NB4 (cell line): ENCODE results near the gene NPL.

Source experiments
- DNase-seq: peaks from one replicate; pipeline ENCODE4 v3.0.0; 2010; ENCODE audit warnings: low read depth
- H3K4me3 ChIP-seq: one replicate; pipeline ENCODE4 v1.5.1; 2011; ENCODE audit warnings: mild to moderate bottlenecking, low read depth, low read length, moderate library complexity
- MAX ChIP-seq: IDR thresholded peaks from 2 replicates; pipeline ENCODE4 v1.6.1; 2011; ENCODE audit warnings: low read depth, low read length
- MYC ChIP-seq: IDR thresholded peaks from 2 replicates; pipeline ENCODE4 v1.6.1; 2011; ENCODE audit warnings: low read depth, low read length
- POLR2A ChIP-seq: IDR thresholded peaks from 2 replicates; pipeline ENCODE4 v1.6.1; 2011; ENCODE audit warnings: mild to moderate bottlenecking; ENCODE audit not compliant: insufficient read length; ENCODE audit errors: extremely low read depth
- TF ChIP-seq, protein P1 (sequence below): IDR thresholded peaks from one replicate; pipeline ENCODE4 v1.5.1; 2012; ENCODE audit warnings: low read depth, low read length

NPL gene

DNA sequence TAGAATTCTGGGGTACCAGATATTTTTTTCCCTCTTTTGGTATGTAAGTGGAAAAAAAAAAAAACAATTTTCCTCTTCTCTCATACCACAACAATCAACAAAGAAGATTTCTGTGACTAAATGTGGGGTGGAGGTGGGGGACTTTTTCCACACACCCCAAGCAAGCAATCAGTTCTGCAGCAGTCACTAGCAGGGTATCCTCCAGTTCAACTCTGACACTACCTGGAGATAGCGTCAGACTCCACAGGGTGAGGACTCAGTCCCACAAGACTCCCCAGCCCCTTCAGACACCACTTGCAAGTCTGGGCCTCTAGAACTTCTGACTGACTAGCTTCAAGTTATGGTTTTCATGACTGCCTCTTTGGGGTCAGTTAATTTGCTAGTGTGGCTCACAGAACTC lies 55.8 kb downstream of the NPL start:
- DNase-seq, result no peak
- TF ChIP-seq POLR2A, result no peak
- peak overlapping the region; percentile 3 for H3K4me3 ChIP-seq

DNA sequence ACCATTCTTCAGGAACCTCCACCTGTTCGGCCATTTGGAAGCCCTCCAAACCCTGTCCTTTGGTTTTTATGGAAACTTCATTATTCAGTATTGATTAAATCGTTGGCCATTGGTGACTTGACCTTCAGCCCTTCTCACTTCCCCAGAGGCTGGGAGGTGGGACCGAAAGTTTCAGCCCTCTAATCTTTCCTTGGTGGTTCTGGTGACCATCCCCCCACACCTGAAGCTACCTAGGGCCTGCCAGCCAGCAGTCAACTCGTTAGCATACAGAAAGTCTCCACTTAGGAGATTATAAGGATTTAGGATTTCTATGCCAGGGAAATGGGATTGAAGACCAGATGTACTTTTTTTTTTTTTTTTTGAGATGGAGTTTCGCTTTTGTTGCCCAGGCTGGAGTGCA lies 56.3 kb downstream of the NPL start:
- no peak for DNase-seq

GRCh38 chr1:182847105-182847504 lies 57.5 kb downstream of the NPL start:
- no peak overlapping the region for H3K4me3 ChIP-seq
- no peak for DNase-seq
- TF ChIP-seq POLR2A (no peak), MAX (no peak), MYC (no peak)
- TF ChIP-seq, protein P1, sequence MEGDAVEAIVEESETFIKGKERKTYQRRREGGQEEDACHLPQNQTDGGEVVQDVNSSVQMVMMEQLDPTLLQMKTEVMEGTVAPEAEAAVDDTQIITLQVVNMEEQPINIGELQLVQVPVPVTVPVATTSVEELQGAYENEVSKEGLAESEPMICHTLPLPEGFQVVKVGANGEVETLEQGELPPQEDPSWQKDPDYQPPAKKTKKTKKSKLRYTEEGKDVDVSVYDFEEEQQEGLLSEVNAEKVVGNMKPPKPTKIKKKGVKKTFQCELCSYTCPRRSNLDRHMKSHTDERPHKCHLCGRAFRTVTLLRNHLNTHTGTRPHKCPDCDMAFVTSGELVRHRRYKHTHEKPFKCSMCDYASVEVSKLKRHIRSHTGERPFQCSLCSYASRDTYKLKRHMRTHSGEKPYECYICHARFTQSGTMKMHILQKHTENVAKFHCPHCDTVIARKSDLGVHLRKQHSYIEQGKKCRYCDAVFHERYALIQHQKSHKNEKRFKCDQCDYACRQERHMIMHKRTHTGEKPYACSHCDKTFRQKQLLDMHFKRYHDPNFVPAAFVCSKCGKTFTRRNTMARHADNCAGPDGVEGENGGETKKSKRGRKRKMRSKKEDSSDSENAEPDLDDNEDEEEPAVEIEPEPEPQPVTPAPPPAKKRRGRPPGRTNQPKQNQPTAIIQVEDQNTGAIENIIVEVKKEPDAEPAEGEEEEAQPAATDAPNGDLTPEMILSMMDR, result no peak

More for the DNA sequence above, 56.3 kb downstream of the NPL start:
- H3K4me3 ChIP-seq, result no peak overlapping the region
- TF ChIP-seq MYC, result no peak
- no peak for TF ChIP-seq POLR2A
- TF ChIP-seq, protein P1, result no peak
- TF ChIP-seq MAX, result no peak

GRCh38 chr1:182848736-182849135 lies 59.2 kb downstream of the NPL start:
- no peak for DNase-seq
- TF ChIP-seq MAX (no peak), POLR2A (no peak), MYC (no peak)
- TF ChIP-seq, protein P1, result no peak
- no peak overlapping the region for H3K4me3 ChIP-seq

DNA sequence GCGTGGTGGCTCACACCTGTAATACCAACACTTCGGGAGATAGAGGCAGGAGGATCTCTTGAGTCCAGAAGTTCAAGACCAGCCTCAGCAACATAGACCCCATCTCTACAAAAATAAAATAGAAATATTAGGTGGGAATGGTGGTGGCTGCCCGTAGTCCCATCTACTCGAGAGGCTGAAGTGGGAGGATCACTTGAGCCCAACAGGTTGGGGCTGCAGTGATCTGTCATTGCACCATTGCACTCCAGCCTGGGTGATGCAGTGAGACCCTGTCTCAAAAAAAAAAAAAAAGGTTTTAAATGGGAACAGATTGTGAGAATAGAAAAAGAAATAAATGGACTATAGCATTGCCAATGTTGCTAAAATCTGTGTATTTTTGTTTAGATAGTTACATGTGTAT lies 60.7 kb downstream of the NPL start:
- no peak for DNase-seq
- no peak overlapping the region for H3K4me3 ChIP-seq
- TF ChIP-seq, protein P1, result no peak
- TF ChIP-seq MAX, result no peak
- TF ChIP-seq MYC, result no peak
- no peak for TF ChIP-seq POLR2A

DNA sequence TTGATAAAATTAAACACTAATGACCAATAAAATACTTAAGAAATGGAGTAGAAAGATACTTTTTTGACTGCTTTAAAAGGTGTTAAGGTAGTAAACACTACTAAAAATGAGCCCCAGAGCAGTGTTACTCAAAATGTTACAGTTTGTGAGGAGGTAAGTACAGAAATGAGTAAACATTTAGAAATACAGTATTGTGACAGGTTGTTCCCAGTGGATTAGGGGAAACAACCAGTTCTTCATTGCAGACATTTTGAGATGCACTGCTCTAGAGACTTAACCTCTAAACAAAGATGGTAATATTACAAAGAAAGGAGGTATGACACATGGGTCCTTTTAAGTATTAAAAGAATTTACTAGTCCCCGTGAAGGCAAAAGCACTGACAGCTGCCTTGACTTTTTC lies 62.3 kb downstream of the NPL start:
- no peak overlapping the region for H3K4me3 ChIP-seq
- DNase-seq, result no peak
- TF ChIP-seq MAX, result no peak
- no peak for TF ChIP-seq MYC

DNA sequence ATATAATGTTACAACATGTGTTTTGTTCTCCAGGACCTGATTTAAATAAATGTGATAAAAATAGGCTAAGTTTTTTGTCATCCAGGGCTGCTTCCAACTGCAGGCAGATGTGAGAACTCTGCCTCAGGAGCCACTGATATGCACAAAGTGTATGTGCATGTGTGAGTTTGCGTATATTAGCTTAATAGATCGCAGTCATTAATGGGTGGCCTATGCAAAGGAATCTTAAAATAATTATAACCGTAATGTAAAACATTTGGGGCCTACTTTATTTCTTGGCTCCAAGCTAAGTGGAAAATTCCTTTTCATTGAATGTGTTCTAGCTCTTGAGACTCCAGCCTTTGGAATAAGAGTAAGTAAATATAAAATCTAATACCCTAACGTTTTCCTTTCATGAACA lies 66.3 kb downstream of the NPL start:
- TF ChIP-seq MYC (no peak), MAX (no peak)
- no peak overlapping the region for H3K4me3 ChIP-seq
- DNase-seq, result no peak
